GM19468 (cell line): ENCODE data around the gene BICRA.
"Not testable (repeated sequence)": the region's sequence is repeated elsewhere in the genome, so short reads cannot be mapped to it uniquely, and the experiment has no call there.

Experiments
- ATAC-seq: cut with Tn5 transposase; IDR thresholded peaks from one replicate; pipeline ENCODE4 v1.9.1; 2021; ENCODE audit warnings: mild to moderate bottlenecking, moderate library complexity, moderate number of reproducible peaks; ENCODE audit not compliant: unreplicated experiment; ENCODE audit errors: extremely low read depth

The BICRA gene

GRCh38 chr19:47658431-47659348 is 49.8 kb downstream of the BICRA start:
- no peak for ATAC-seq

GRCh38 chr19:47660435-47660832 is 51.5 kb downstream of the BICRA start:
- ATAC-seq, result no peak

GRCh38 chr19:47661161-47661560 is 52.2 kb downstream of the BICRA start:
- no peak for ATAC-seq

GRCh38 chr19:47661611-47662010 is 52.7 kb downstream of the BICRA start:
- no peak for ATAC-seq

GRCh38 chr19:47663435-47663910 is 54.5 kb downstream of the BICRA start:
- ATAC-seq, result no peak

GRCh38 chr19:47663911-47664771 is 55.2 kb downstream of the BICRA start:
- no peak for ATAC-seq

GRCh38 chr19:47668556-47668955 is 59.6 kb downstream of the BICRA start:
- not testable (repeated sequence) for ATAC-seq

GRCh38 chr19:47670736-47671135 is 61.8 kb downstream of the BICRA start:
- no peak for ATAC-seq

GRCh38 chr19:47671499-47671898 is 62.6 kb downstream of the BICRA start:
- no peak for ATAC-seq

- ATAC-seq, result no peak
These were observed 64.5 kb downstream of the BICRA start for GRCh38 chr19:47673426-47673825.

GRCh38 chr19:47674548-47674947 is 65.6 kb downstream of the BICRA start:
- ATAC-seq, result no peak

- no peak for ATAC-seq
These were observed 66.3 kb downstream of the BICRA start for GRCh38 chr19:47675271-47675670.

- no peak for ATAC-seq
These were observed 66.9 kb downstream of the BICRA start for GRCh38 chr19:47675859-47676258.

- ATAC-seq, result no peak
These were observed 67.9 kb downstream of the BICRA start for GRCh38 chr19:47676811-47677210.

- ATAC-seq, result no peak
These were observed 70.4 kb downstream of the BICRA start for GRCh38 chr19:47679251-47679900.

- no peak for ATAC-seq
These were observed 71.3 kb downstream of the BICRA start for GRCh38 chr19:47679922-47680857.

GRCh38 chr19:47680858-47681332 is 72.0 kb downstream of the BICRA start:
- ATAC-seq, result no peak

- ATAC-seq, result no peak
These were observed 72.5 kb downstream of the BICRA start for GRCh38 chr19:47681388-47681787.

- ATAC-seq, result no peak
These were observed 73.0 kb downstream of the BICRA start for GRCh38 chr19:47681936-47682335.
